Panc1 (cell line): Measurements from ENCODE around the gene RAB40B.

Experiments
- CTCF ChIP-seq: fragments of 450-650 bp; IDR thresholded peaks from 2 replicates; pipeline ENCODE4 v1.5.1; 2017; ENCODE audit warnings: mild to moderate bottlenecking
- POLR2AphosphoS5 ChIP-seq: IDR thresholded peaks from 2 replicates; pipeline ENCODE4 v1.6.1; 2012; ENCODE audit warnings: mild to moderate bottlenecking, low read depth, low read length, moderate library complexity
- SIN3A ChIP-seq: IDR thresholded peaks from 2 replicates; pipeline ENCODE4 v1.6.1; 2012; ENCODE audit warnings: low read depth, mild to moderate bottlenecking, low read length, moderate library complexity, borderline replicate concordance; ENCODE audit not compliant: insufficient read depth
- TCF7L2 ChIP-seq: IDR thresholded peaks from 2 replicates; pipeline ENCODE4 v1.6.1; 2011; ENCODE audit warnings: mild to moderate bottlenecking, low read depth, low read length, inconsistent platforms
- TF ChIP-seq, protein P1 (sequence below), 2 experiments: IDR thresholded peaks; 2 replicates each; pipeline ENCODE4 v1.6.1; 2011 to 2012; ENCODE audit warnings: low read depth in 2 of 2, control low read depth in 1 of 2, low read length in 1 of 2, mild to moderate bottlenecking in 1 of 2, moderate library complexity in 1 of 2; ENCODE audit not compliant: insufficient read depth in 1 of 2

DNA sequence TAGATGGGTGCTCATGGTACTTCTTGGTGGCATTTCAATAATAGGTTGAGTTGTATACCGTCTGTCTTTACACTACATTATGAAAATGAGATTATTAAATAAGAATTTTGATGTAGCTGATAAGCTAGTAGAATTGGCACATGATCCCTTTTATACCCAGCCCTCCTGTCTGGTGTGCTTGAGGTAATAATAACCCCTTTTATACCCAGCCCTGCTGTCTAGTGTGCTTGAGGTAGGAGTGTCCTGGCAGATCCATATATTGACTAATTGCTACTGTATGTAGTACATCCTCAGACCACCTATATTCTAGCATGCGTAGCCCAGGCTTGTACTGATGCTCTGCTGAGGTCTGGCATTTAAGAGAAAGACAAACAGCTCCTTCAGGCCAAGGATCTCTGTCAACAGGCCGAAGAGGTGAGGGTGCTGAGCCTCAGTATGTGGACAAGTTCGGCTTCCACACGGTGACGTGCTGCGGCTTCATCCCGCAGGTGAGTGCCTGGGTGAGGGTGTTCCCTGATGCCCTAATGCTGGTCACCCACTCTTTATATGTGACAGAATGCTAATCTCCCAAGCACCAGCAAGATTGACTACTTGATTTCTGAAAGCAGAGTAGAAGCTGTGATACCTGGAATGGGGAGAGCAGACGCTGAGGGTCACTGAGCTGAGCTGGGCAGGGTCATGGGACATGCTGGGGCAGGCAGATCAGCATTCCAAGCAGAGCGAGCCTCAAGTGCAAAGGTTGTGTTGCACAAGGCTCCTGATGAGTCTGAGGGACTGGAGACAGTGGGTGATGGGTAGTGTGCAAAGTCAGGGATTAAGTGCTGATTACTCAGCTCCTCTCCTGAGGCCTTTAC, 42.6 kb upstream of the RAB40B start:
- TF ChIP-seq CTCF (no peak), POLR2AphosphoS5 (no peak), TCF7L2 (no peak), SIN3A (no peak)
- TF ChIP-seq, protein P1, sequence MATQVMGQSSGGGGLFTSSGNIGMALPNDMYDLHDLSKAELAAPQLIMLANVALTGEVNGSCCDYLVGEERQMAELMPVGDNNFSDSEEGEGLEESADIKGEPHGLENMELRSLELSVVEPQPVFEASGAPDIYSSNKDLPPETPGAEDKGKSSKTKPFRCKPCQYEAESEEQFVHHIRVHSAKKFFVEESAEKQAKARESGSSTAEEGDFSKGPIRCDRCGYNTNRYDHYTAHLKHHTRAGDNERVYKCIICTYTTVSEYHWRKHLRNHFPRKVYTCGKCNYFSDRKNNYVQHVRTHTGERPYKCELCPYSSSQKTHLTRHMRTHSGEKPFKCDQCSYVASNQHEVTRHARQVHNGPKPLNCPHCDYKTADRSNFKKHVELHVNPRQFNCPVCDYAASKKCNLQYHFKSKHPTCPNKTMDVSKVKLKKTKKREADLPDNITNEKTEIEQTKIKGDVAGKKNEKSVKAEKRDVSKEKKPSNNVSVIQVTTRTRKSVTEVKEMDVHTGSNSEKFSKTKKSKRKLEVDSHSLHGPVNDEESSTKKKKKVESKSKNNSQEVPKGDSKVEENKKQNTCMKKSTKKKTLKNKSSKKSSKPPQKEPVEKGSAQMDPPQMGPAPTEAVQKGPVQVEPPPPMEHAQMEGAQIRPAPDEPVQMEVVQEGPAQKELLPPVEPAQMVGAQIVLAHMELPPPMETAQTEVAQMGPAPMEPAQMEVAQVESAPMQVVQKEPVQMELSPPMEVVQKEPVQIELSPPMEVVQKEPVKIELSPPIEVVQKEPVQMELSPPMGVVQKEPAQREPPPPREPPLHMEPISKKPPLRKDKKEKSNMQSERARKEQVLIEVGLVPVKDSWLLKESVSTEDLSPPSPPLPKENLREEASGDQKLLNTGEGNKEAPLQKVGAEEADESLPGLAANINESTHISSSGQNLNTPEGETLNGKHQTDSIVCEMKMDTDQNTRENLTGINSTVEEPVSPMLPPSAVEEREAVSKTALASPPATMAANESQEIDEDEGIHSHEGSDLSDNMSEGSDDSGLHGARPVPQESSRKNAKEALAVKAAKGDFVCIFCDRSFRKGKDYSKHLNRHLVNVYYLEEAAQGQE (IDR thresholded peaks at IDR 0.05; ENCODE audit: insufficient read depth in 1 of 2, low read depth in 2 of 2, low read length in 1 of 2), result no peak
